CD4-positive, alpha-beta T cell (primary cell): ENCODE results near the gene PDSS2. TPM values are rescaled to one million over a fixed set of nuclear protein-coding genes. Genes with fewer than 3 reads are reported as not detected.

Experiments used
- ATAC-seq: fragments of 200-7000 bp; cut with Tn5 transposase; one replicate; pipeline ENCODE4 v1.10.0; 2022; ENCODE audit warnings: mild to moderate bottlenecking; ENCODE audit not compliant: poor library complexity
- CTCF ChIA-PET: fragments of 350-600 bp; sonication (Branson Sonifier 250); formaldehyde crosslinking; loops from one replicate; lab custom pipeline; 2021; ENCODE audit warnings: antibody characterized with exemption, inconsistent platforms; lab: Charles Lee
- POLR2A ChIA-PET: fragments of 350-600 bp; sonication (Branson Sonifier 250); formaldehyde crosslinking; loops from one replicate; lab custom pipeline; 2021; ENCODE audit warnings: antibody characterized with exemption, inconsistent platforms; lab: Charles Lee
- DNase-seq, 14 experiments: peaks; one replicate each; pipeline ENCODE4 v3.0.0-alpha.2; 2013 to 2020; ENCODE audit warnings: mixed read lengths in 2 of 14
- H3K27ac ChIP-seq, 2 donors: one replicate each; pipeline versions ENCODE4 v1.5.1 to v1.7.0; 2013; ENCODE audit warnings: low read length in 2 of 2, low read depth in 1 of 2, mild to moderate bottlenecking in 1 of 2
- H3K27me3 ChIP-seq, 2 experiments: 1 replicate in 1 of 2; 2 replicates in 1 of 2; pipeline versions ENCODE4 v1.6.1 to v1.7.0; 2013; ENCODE audit warnings: low read length in 2 of 2, control low read depth in 1 of 2, mild to moderate bottlenecking in 1 of 2, moderate library complexity in 1 of 2; ENCODE audit not compliant: insufficient read depth in 2 of 2, control insufficient read depth in 1 of 2
- H3K36me3 ChIP-seq: one replicate; pipeline ENCODE4 v1.6.1; 2013; ENCODE audit warnings: low read length, control low read depth; ENCODE audit not compliant: insufficient read depth
- H3K4me1 ChIP-seq: one replicate; pipeline ENCODE4 v1.6.1; 2013; ENCODE audit warnings: low read length, control low read depth; ENCODE audit not compliant: insufficient read depth
- H3K4me3 ChIP-seq: one replicate; pipeline ENCODE4 v1.5.1; 2013; ENCODE audit warnings: mild to moderate bottlenecking, low read length, moderate library complexity
- H3K9me3 ChIP-seq, 2 experiments: 1 replicate in 1 of 2; 2 replicates in 1 of 2; pipeline versions ENCODE4 v1.6.1 to v1.7.0; 2013; ENCODE audit warnings: low read length in 2 of 2, mild to moderate bottlenecking in 2 of 2, control low read depth in 1 of 2, moderate library complexity in 1 of 2; ENCODE audit not compliant: control insufficient read depth in 1 of 2, insufficient read depth in 1 of 2
- H3K27ac Mint-ChIP-seq: one replicate; pipeline ENCODE4 v1.8.0; 2020; ENCODE audit warnings: mixed read lengths
- H3K27me3 Mint-ChIP-seq: one replicate; pipeline ENCODE4 v1.8.0; 2021; ENCODE audit warnings: mixed read lengths
- H3K36me3 Mint-ChIP-seq: one replicate; pipeline ENCODE4 v1.8.0; 2021; ENCODE audit warnings: low read depth, mixed read lengths
- H3K4me1 Mint-ChIP-seq: one replicate; pipeline ENCODE4 v1.8.0; 2021; ENCODE audit warnings: low read depth, mixed read lengths
- H3K4me3 Mint-ChIP-seq: one replicate; pipeline ENCODE4 v1.8.0; 2020; ENCODE audit warnings: mild to moderate bottlenecking, mixed read lengths
- H3K9me3 Mint-ChIP-seq: one replicate; pipeline ENCODE4 v1.8.0; 2020; ENCODE audit warnings: mixed read lengths
- CTCF ChIP-seq: fragments of 200-600 bp; IDR thresholded peaks from one replicate; pipeline ENCODE4 v1.8.0; 2022; ENCODE audit warnings: antibody characterized with exemption, mild to moderate bottlenecking
- intact Hi-C, 2 experiments: fragments of 100-400 bp; cut with DNase I in 1 of 2; cut with micrococcal nuclease in 1 of 2; formaldehyde crosslinking; loops; one replicate each; pipeline versions ENCODE4 v1.15.1 to v1.9.0; 2023 to 2025; cut with DNase I, micrococcal nuclease
- total RNA-seq, 174 experiments: library from RNA in 2 of 174; stranded (reverse) in 2 of 174; gene quantifications; one replicate each; pipeline ENCODE4 v1.2.3 and lab custom pipeline; 2021 to 2026

Gene PDSS2
- total RNA-seq, 2 experiments from 2014 or later, result 5.8 to 6.6 TPM

DNA sequence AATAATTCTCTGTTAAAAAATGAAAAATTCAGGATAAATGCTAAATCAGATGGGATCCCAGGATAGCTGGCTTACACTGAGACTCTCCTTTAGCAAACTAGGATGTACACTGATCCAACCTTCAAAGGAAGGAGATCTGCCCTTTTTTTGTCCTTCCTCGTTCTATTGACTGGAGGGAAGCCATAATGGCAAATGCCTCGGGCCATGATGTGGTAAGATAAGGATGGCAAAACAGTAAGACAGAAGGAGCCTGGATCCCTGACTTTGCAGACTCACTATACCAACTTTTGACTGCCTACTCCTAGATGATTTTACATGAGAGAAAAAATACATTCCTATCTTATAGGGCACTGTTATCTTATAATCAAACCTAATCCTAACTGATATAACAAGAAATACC lies 187.1 kb downstream of the PDSS2 start:
- intact Hi-C loops, result no loop called here
- no peak for ATAC-seq
- no peaks in the 10 kb centered on the region for H3K9me3 ChIP-seq
- H3K4me3 ChIP-seq, result no peak overlapping the region
- no peak for TF ChIP-seq CTCF
- peaks cover 22% of the 10 kb centered on the region for H3K36me3 Mint-ChIP-seq
- CTCF ChIA-PET, result no interaction called here
- no peak for DNase-seq
- no peaks in the 10 kb centered on the region for H3K4me1 ChIP-seq
- no peaks in the 10 kb centered on the region for H3K27me3 Mint-ChIP-seq
- H3K4me3 Mint-ChIP-seq, result no peak overlapping the region
- no peaks in the 10 kb centered on the region for H3K4me1 Mint-ChIP-seq
- no peaks in the 10 kb centered on the region for H3K27me3 ChIP-seq
- no peaks in the 10 kb centered on the region for H3K9me3 Mint-ChIP-seq
- POLR2A ChIA-PET, result no interaction called here
- peaks cover 2% of the 10 kb centered on the region for H3K36me3 ChIP-seq
- H3K27ac Mint-ChIP-seq, result no peak overlapping the region
- H3K27ac ChIP-seq, result no peak overlapping the region

- Histone ChIP-seq H3K9me3 (no peaks in the 10 kb centered on the region), H3K27ac (no peak overlapping the region), H3K36me3 (peaks cover 2% of the 10 kb centered on the region), H3K27me3 (no peaks in the 10 kb centered on the region), H3K4me1 (no peaks in the 10 kb centered on the region), H3K4me3 (no peak overlapping the region)
- H3K27me3 Mint-ChIP-seq, result no peaks in the 10 kb centered on the region
- ChIA-PET CTCF (interaction anchor here (0.9 kb wide), 1 partner anchor 47 kb away, joined by 3 read pairs; no protein-coding TSS in a partner anchor), POLR2A (no interaction called here)
- H3K4me3 Mint-ChIP-seq, result no peak overlapping the region
- no peak for ATAC-seq
- H3K9me3 Mint-ChIP-seq, result no peaks in the 10 kb centered on the region
- DNase-seq, result no peak
- intact Hi-C loops, result no loop called here
- TF ChIP-seq CTCF, result no peak
- H3K36me3 Mint-ChIP-seq, result peaks cover 22% of the 10 kb centered on the region
- H3K4me1 Mint-ChIP-seq, result no peaks in the 10 kb centered on the region
- H3K27ac Mint-ChIP-seq, result no peak overlapping the region
Observed at GRCh38 chr6:107271208-107271790, 188.1 kb downstream of the PDSS2 start.

DNA sequence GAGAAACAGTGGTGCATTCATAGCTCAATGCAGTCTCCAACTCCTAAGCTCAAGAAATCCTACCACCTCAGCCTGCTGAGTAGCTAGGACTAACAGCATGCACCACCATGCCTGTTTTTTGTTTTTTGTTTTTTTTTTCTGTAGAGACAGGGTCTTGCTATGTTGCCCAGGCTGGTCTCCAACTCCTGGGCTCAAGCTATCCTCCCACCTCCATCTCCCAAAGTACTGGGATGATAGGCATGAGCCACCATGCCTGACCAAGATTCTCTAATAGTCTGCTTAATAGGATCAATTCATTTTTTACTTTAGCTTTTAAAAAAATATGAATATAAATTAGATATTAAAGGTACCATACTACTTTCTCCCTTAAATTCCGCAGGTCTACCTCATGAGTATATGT lies 191.7 kb downstream of the PDSS2 start:
- no peak for DNase-seq
- Histone ChIP-seq H3K27ac (no peak overlapping the region), H3K27me3 (no peaks in the 10 kb centered on the region), H3K36me3 (no peaks in the 10 kb centered on the region), H3K4me3 (no peak overlapping the region), H3K4me1 (no peaks in the 10 kb centered on the region), H3K9me3 (no peaks in the 10 kb centered on the region)
- CTCF ChIA-PET, result no interaction called here
- intact Hi-C loops, result no loop called here
- Mint-ChIP-seq H3K27me3 (no peaks in the 10 kb centered on the region), H3K9me3 (no peaks in the 10 kb centered on the region), H3K27ac (no peak overlapping the region), H3K4me1 (peaks cover 3% of the 10 kb centered on the region), H3K4me3 (no peak overlapping the region), H3K36me3 (peaks cover 10% of the 10 kb centered on the region)
- POLR2A ChIA-PET, result no interaction called here
- TF ChIP-seq CTCF, result no peak
- ATAC-seq, result no peak
